Measurements from ENCODE around the gene MPV17L2.
A peak's percentile ranks its signal among the peaks of the same experiment; 100 is the strongest.

MPV17L2 gene

GRCh38 chr19:18218600-18218999 is 25.6 kb downstream of the MPV17L2 start:
- DNase-seq, result no peak

GRCh38 chr19:18219911-18220631 is 27.1 kb downstream of the MPV17L2 start:
- DNase-seq, result no peak

- DNase-seq, result no peak
Measured at GRCh38 chr19:18220632-18221275, 27.7 kb downstream of the MPV17L2 start.

GRCh38 chr19:18221815-18222725 is 29.1 kb downstream of the MPV17L2 start:
- no peak for DNase-seq

- DNase-seq, result peak in 6 of 14 donors; percentile 2 to 59 (median 50)
Measured at GRCh38 chr19:18223860-18224524, 31.0 kb downstream of the MPV17L2 start.

GRCh38 chr19:18224525-18225354 is 31.7 kb downstream of the MPV17L2 start:
- peak; percentile 65 to 92 (median 84) for DNase-seq

- DNase-seq, result no peak
Measured at GRCh38 chr19:18225355-18225701, 32.3 kb downstream of the MPV17L2 start.

- DNase-seq, result no peak
Measured at GRCh38 chr19:18225702-18226468, 32.9 kb downstream of the MPV17L2 start, which contains the start of gene PDE4C. TSS of gene PDE4C (minus strand) at chr19:18226438. CDS start at chr19:18226415, 23 bp downstream.

GRCh38 chr19:18226956-18227780 is 34.1 kb downstream of the MPV17L2 start:
- DNase-seq, result no peak

- DNase-seq, result no peak
Measured at GRCh38 chr19:18227781-18228271, 34.8 kb downstream of the MPV17L2 start.

- no peak for DNase-seq
Measured at GRCh38 chr19:18229474-18229873, 36.5 kb downstream of the MPV17L2 start.

- no peak for DNase-seq
Measured at GRCh38 chr19:18229915-18230314, 36.9 kb downstream of the MPV17L2 start.

GRCh38 chr19:18230941-18231734 is 38.1 kb downstream of the MPV17L2 start:
- no peak for DNase-seq

- DNase-seq, result no peak
Measured at GRCh38 chr19:18231775-18232174, 38.8 kb downstream of the MPV17L2 start.

GRCh38 chr19:18232540-18233223 is 39.7 kb downstream of the MPV17L2 start:
- peak in 1 of 14 donors; percentile 22 for DNase-seq

GRCh38 chr19:18233224-18233825 is 40.3 kb downstream of the MPV17L2 start:
- peak in 1 of 14 donors; percentile 22 for DNase-seq

GRCh38 chr19:18234194-18234593 is 41.2 kb downstream of the MPV17L2 start:
- DNase-seq, result no peak

GRCh38 chr19:18239303-18239702 is 46.3 kb downstream of the MPV17L2 start:
- no peak for DNase-seq
